Endodermal cell (in vitro differentiated cells): ENCODE measurements around the gene SYNDIG1. TPM values are rescaled to one million over a fixed set of nuclear protein-coding genes. Genes with fewer than 3 reads are reported as not detected.

ENCODE experiments used
- DNase-seq: peaks from one replicate; pipeline ENCODE4 v3.0.0-alpha.2; 2017
- H3K27ac ChIP-seq: 2 replicates; pipeline ENCODE4 v1.5.1; 2013; ENCODE audit warnings: mild to moderate bottlenecking, low read depth, low read length, moderate library complexity
- H3K27me3 ChIP-seq: 2 replicates; pipeline ENCODE4 v1.6.1; 2013; ENCODE audit warnings: mild to moderate bottlenecking, low read length, moderate library complexity; ENCODE audit not compliant: insufficient read depth, control insufficient read depth, poor library complexity, severe bottlenecking
- H3K36me3 ChIP-seq: 2 replicates; pipeline ENCODE4 v1.7.0; 2013; ENCODE audit warnings: mild to moderate bottlenecking, low read length, moderate library complexity; ENCODE audit not compliant: control insufficient read depth, insufficient read depth
- H3K4me1 ChIP-seq: one replicate; pipeline ENCODE4 v1.7.0; 2013; ENCODE audit warnings: low read length; ENCODE audit not compliant: control insufficient read depth, insufficient read depth
- H3K4me3 ChIP-seq: 2 replicates; pipeline ENCODE4 v1.5.1; 2013; ENCODE audit warnings: mild to moderate bottlenecking, low read length, moderate library complexity
- H3K9ac ChIP-seq: 2 replicates; pipeline ENCODE4 v1.6.1; 2013; ENCODE audit warnings: mild to moderate bottlenecking, low read length, moderate library complexity; ENCODE audit not compliant: poor library complexity, severe bottlenecking; ENCODE audit errors: extremely low read depth
- H3K9me3 ChIP-seq: 2 replicates; pipeline ENCODE4 v1.6.1; 2013; ENCODE audit warnings: mild to moderate bottlenecking, low read length, moderate library complexity; ENCODE audit not compliant: control insufficient read depth
- H3K27ac Mint-ChIP-seq: 2 replicates; pipeline ENCODE4 v1.8.0; 2020; ENCODE audit warnings: mixed read lengths
- H3K27me3 Mint-ChIP-seq: 2 replicates; pipeline ENCODE4 v1.8.0; 2021; ENCODE audit warnings: mild to moderate bottlenecking, mixed read lengths; ENCODE audit not compliant: insufficient read depth
- H3K36me3 Mint-ChIP-seq: 2 replicates; pipeline ENCODE4 v1.8.0; 2020; ENCODE audit warnings: low read depth, mixed read lengths
- H3K4me1 Mint-ChIP-seq: 2 replicates; pipeline ENCODE4 v1.8.0; 2020; ENCODE audit warnings: mixed read lengths
- H3K4me3 Mint-ChIP-seq: 2 replicates; pipeline ENCODE4 v1.8.0; 2020; ENCODE audit warnings: mild to moderate bottlenecking, moderate library complexity, mixed read lengths
- H3K9me3 Mint-ChIP-seq: 2 replicates; pipeline ENCODE4 v1.8.0; 2020; ENCODE audit warnings: mild to moderate bottlenecking, mixed read lengths
- CTCF ChIP-seq: fragments of 200-600 bp; sonication (generic); conservative IDR thresholded peaks from 2 replicates; pipeline ENCODE4 v1.5.0; 2021; ENCODE audit warnings: antibody characterized with exemption, mild to moderate bottlenecking
- WGBS, 2 experiments: methylation state at CpG; one replicate each; pipeline versions ENCODE4 v1.1.5 to v1.1.7; 2013; ENCODE audit warnings: missing lambda C conversion rate in 2 of 2, mixed read lengths in 1 of 2; ENCODE audit not compliant: insufficient coverage in 1 of 2, insufficient read length in 1 of 2; 5-methylcytosine and 5-hydroxymethylcytosine counted together
- total RNA-seq, 2 donors: library from RNA; stranded (reverse); fragmentation: NEBNext Ultra II Directional in 1 of 2; extraction: Animal tissue kit (Norgen Biotek cat#: 25700) in 1 of 2; gene quantifications; 2 replicates in 1 of 2; 3 replicates in 1 of 2; pipeline ENCODE4 v1.2.1, GENCODE V29; 2021

SYNDIG1 gene
- total RNA-seq, 2 donors from 2014 or later, result 5.5 to 6.8 TPM

- no peaks in the 10 kb centered on the region for H3K36me3 ChIP-seq
- Mint-ChIP-seq H3K27ac (no peak overlapping the region), H3K4me3 (no peak overlapping the region), H3K36me3 (no peaks in the 10 kb centered on the region), H3K9me3 (no peaks in the 10 kb centered on the region), H3K4me1 (peaks cover 16% of the 10 kb centered on the region), H3K27me3 (peaks cover 59% of the 10 kb centered on the region)
- H3K27me3 ChIP-seq, result no peaks in the 10 kb centered on the region
- peaks cover 10% of the 10 kb centered on the region for H3K4me1 ChIP-seq
- 95 to 100% methylated on average over 3 to 5 of the region's 5 CpGs for WGBS, 2 experiments
- DNase-seq, result no peak
- no peak for TF ChIP-seq CTCF
- H3K9me3 ChIP-seq, result no peaks in the 10 kb centered on the region
- no peak overlapping the region for H3K9ac ChIP-seq
- no peak overlapping the region for H3K27ac ChIP-seq
- no peak overlapping the region for H3K4me3 ChIP-seq
These were observed 142.1 kb downstream of the SYNDIG1 start for GRCh38 chr20:24611360-24612140.

GRCh38 chr20:24612799-24613775, 143.7 kb downstream of the SYNDIG1 start:
- 90 to 97% methylated on average over 5 to 16 of the region's 16 CpGs for WGBS, 2 experiments
- Histone ChIP-seq H3K4me3 (no peak overlapping the region), H3K27me3 (no peaks in the 10 kb centered on the region), H3K4me1 (peaks cover 10% of the 10 kb centered on the region), H3K27ac (no peak overlapping the region), H3K36me3 (no peaks in the 10 kb centered on the region), H3K9ac (no peak overlapping the region), H3K9me3 (no peaks in the 10 kb centered on the region)
- DNase-seq, result peak; percentile 25
- Mint-ChIP-seq H3K27me3 (peaks cover 62% of the 10 kb centered on the region), H3K27ac (no peak overlapping the region), H3K4me1 (peaks cover 16% of the 10 kb centered on the region), H3K4me3 (no peak overlapping the region), H3K9me3 (no peaks in the 10 kb centered on the region), H3K36me3 (no peaks in the 10 kb centered on the region)
- TF ChIP-seq CTCF, result no peak

GRCh38 chr20:24614341-24614740, 144.9 kb downstream of the SYNDIG1 start:
- WGBS, 2 experiments, result 83 to 89% methylated on average over 1 of the region's 1 CpG
- Histone ChIP-seq H3K4me1 (peaks cover 10% of the 10 kb centered on the region), H3K4me3 (no peak overlapping the region), H3K9me3 (no peaks in the 10 kb centered on the region), H3K27me3 (peaks cover 11% of the 10 kb centered on the region), H3K36me3 (no peaks in the 10 kb centered on the region), H3K27ac (no peak overlapping the region), H3K9ac (no peak overlapping the region)
- Mint-ChIP-seq H3K36me3 (no peaks in the 10 kb centered on the region), H3K27me3 (peaks cover 59% of the 10 kb centered on the region), H3K4me1 (peaks cover 16% of the 10 kb centered on the region), H3K4me3 (no peak overlapping the region), H3K9me3 (no peaks in the 10 kb centered on the region), H3K27ac (no peak overlapping the region)
- DNase-seq, result no peak
- no peak for TF ChIP-seq CTCF
